Activated CD4-positive, alpha-beta T cell treated with anti-CD3 and anti-CD28 coated beads, Interleukin-2, amount 50 U/mL, for 4 hours (primary cell): ENCODE results near the gene CFL1.

Experiments used
- DNase-seq, 2 experiments: peaks; one replicate each; pipeline ENCODE4 v3.0.0-alpha.2; 2020

The CFL1 gene

DNA sequence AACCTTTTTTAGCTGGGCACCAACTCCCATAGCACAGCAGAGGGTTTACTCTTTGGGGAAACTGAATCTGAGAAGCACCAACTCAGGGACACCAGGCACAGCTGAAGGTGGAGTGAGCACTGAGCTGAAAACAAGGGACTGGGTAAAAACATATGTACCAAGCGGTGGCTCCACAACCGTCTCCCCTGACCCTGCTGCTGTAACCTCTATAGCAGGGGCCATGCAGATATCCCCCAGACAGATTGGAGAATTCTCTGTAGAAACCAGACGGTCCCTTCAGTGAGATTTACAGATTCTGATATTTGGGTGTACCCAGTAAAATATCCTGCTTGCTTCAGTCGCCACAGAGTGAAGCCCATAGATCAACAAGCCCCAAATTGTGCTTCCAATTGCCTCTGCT lies 28.5 kb downstream of the CFL1 start:
- no peak for DNase-seq

- DNase-seq = no peak
Observed at GRCh38 chr11:65826984-65827735, 30.8 kb downstream of the CFL1 start.

DNA sequence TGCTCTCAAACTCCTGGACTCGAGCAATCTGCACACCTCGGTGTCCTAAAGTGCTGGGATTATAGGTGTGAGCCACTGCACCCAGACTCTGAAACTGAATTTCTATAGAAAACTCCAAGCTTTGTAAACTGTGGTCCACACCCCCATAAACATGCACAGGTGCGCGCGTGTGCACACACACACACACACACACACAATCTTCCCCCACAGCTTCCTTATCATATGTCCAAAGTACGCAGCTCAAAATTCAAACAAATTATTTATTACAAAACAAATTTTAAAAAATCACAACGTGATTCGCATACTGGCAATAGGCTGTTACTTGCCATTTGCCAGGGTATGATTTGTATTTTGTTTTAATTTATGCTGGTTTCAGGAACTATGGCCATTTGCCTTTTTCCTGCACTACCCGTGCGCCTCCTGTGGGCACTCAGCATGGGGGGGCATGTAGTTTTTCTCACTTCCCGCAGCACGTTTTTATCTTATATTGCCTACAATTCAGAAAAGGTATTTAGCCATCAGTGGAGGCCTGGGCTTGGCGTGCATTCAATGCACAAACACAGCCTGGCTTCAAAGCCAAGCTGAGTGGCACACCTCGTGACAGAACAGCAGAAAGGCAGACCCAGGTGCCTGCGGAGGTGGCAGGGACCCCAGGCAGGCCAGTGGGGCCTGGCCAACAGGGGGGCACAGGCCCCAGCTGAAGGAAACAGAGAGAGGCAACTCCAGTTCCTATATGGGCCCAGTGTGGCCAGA lies 35.0 kb downstream of the CFL1 start:
- no peak for DNase-seq

- DNase-seq = no peak
Observed at GRCh38 chr11:65821107-65821506, 36.9 kb downstream of the CFL1 start.

DNA sequence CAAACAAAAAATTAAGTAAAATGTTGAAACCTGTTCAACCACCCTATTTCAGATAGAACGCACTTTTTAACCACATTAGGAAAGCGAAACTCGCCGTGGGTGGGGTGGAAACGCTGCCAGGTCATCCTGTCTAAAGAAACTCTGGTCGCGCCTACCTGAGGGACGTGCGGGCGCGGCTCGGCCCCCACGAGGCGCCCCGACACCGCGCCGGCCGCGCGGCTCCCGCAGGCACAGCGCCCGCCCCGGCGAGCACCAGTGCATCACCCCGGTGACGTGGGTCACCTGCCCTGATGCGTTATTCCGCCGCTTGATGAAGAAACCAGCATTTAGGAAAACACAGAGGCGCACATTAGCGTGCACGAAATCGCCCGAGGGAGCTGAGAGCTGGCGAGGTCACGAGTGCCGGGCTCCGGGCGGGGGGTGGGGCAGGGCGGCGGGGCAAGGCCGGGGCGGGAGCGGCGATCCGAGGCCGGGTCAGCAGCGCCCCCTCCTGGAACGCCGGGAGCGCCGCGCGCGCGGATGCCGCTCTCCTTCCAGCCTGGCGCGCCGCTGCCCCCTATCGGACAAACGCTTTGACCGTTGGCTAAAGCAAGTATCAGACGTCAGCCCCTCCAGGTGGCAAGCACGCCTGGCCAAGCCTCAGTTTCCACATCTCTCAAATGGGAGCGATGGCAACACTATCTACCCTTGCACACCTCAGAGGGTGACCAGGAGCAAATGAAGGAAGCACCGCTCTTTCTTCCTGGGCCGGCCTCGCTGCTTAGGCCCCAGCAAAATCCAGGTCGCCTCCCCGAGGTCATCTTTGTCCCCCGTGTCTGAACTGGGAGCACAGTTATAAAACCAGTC lies 39.9 kb downstream of the CFL1 start:
- DNase-seq = peak; percentile 89 to 92

DNA sequence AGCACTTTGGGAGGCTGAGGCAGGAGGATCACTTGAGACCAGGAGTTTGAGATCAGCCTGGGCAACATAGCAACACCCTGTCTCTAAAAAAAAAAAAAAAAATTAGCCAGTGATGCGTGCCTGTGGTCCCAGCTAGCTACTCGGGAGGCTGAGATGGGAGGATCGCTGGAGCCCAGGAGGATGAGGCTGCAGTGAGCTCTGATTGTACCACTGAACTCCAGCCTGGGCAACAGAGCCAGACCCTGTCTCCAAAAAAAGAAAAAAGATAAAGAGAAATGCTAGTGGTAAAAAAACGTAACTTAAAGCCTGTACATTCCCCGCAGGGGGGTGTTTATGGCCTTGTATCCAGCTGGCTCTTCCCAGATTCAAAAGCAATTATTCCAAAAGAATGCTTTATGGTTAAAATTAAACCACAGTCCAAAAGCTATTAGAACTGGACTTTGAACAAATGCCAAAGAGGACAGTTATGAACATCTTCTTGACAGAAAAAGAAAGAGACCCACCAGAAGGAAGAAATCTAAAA lies 40.6 kb downstream of the CFL1 start:
- DNase-seq = no peak

GRCh38 chr11:65816696-65817095 lies 41.3 kb downstream of the CFL1 start:
- DNase-seq = no peak

DNA sequence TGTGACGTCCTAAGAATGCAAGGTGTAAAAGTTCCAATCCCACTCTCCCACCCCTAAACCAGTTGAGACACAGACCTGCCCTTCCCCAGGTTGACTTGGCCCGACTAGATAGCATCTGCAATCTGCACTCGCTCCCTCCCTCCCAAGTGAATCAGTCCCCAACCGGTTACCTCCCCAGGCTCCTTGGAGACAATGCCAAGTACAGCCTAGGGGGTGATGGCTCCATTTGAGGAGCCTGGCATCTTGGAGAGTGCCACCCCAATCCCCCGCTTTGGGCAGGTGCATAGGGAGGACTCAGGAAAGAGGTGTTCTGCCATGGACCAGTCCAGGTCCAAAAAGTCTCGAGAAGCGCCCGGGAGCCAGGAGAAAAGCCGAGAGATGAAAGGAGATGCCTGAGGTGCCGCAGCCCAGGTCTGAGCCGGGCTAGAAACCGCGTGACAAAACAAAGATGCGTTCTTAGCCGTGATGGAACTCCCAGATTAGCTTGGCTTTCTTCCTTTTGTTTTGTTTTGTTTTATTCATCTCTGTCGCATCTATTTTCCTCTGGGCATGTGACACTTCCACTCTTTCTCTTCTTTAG lies 42.9 kb downstream of the CFL1 start:
- DNase-seq = no peak

DNA sequence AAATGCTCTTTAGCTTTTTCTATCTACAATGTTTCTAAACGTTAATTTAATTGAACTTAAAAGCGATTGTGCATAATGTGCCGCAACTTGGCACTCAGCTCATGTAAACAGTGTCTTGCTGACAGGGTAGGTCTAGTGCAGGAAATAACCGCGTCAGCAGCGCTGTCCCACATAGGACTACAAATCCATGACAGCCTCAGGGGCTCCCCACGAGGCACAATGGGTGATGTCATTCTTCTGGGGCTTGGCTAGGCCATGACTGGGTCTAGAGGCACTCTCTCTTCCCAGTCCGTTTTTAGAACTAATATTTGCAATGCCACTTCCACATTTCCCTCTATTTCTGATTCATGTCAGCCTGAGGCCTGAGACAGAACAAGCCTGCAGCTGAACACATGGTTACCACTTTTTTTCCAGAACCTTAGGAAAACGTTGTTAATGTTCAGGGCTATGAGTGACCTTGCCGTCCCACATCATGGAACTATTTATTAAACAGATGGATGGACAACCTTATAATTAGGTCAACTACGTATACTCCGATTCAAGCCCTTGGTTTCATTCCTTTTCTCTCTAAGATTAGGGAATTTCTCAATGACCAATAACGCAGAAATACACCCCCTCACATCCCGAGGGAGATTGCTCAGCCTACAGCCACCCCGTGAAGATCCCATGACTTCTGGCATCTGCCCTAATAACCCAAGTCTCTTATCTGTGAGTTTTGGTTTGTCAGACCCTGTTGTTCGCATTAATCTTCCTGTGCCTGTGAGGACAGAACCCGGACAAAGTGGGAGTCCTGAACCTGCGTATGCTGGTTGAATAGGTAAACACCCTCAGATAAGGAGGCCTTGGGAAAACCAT lies 43.6 kb downstream of the CFL1 start:
- no peak for DNase-seq

GRCh38 chr11:65811764-65812475 lies 46.1 kb downstream of the CFL1 start:
- DNase-seq = no peak

- DNase-seq = no peak
Observed at GRCh38 chr11:65810046-65810868, 47.7 kb downstream of the CFL1 start.

GRCh38 chr11:65809496-65809895 lies 48.5 kb downstream of the CFL1 start:
- DNase-seq = no peak

GRCh38 chr11:65808744-65809341 lies 49.1 kb downstream of the CFL1 start:
- DNase-seq = no peak

- DNase-seq = no peak
Observed at GRCh38 chr11:65806979-65807378, 51.0 kb downstream of the CFL1 start.
